ENCODE results near the gene TREML4.
"Not testable (repeated sequence)": the region's sequence is repeated elsewhere in the genome, so short reads cannot be mapped to it uniquely, and the experiment has no call there.

The TREML4 gene

GRCh38 chr6:41222513-41222912, 5.6 kb upstream of the TREML4 start:
- H3K4me1 Mint-ChIP-seq (ENCODE audit: low read depth), result peaks cover 21% of the 10 kb centered on the region
- no peak overlapping the region for H3K27ac Mint-ChIP-seq
- peaks cover 5% of the 10 kb centered on the region for H3K9me3 Mint-ChIP-seq
- H3K27me3 Mint-ChIP-seq, result peaks cover 3% of the 10 kb centered on the region
- intact Hi-C loops (cut with micrococcal nuclease), result loop anchor here (10.0 kb wide), 1 partner anchor 92 kb away; no protein-coding TSS in a partner anchor
- no peak overlapping the region for H3K4me3 Mint-ChIP-seq
- H3K36me3 Mint-ChIP-seq (ENCODE audit: low read depth), result no peaks in the 10 kb centered on the region

GRCh38 chr6:41224800-41225199, 3.3 kb upstream of the TREML4 start:
- H3K4me1 Mint-ChIP-seq (ENCODE audit: low read depth), result peaks cover 40% of the 10 kb centered on the region
- peaks cover 5% of the 10 kb centered on the region for H3K9me3 Mint-ChIP-seq
- H3K27me3 Mint-ChIP-seq, result peaks cover 5% of the 10 kb centered on the region
- H3K4me3 Mint-ChIP-seq, result no peak overlapping the region
- no peak overlapping the region for H3K27ac Mint-ChIP-seq
- no peaks in the 10 kb centered on the region for H3K36me3 Mint-ChIP-seq (ENCODE audit: low read depth)
- intact Hi-C loops (cut with micrococcal nuclease), result loop anchor here (10.0 kb wide), 1 partner anchor 90 kb away; no protein-coding TSS in a partner anchor

- Mint-ChIP-seq H3K4me3 (no peak overlapping the region), H3K27me3 (peaks cover 5% of the 10 kb centered on the region), H3K36me3 (ENCODE audit: low read depth) (no peaks in the 10 kb centered on the region), H3K9me3 (no peaks in the 10 kb centered on the region), H3K27ac (no peak overlapping the region), H3K4me1 (ENCODE audit: low read depth) (peaks cover 38% of the 10 kb centered on the region)
- intact Hi-C loops (cut with micrococcal nuclease), result loop anchor here (10.0 kb wide), 1 partner anchor 88 kb away; no protein-coding TSS in a partner anchor
Observed at GRCh38 chr6:41226752-41227151, 1.4 kb upstream of the TREML4 start.

GRCh38 chr6:41228616-41229015, 467 bp downstream of the TREML4 start:
- no peak overlapping the region for H3K4me3 Mint-ChIP-seq
- H3K27ac Mint-ChIP-seq, result no peak overlapping the region
- H3K27me3 Mint-ChIP-seq, result peaks cover 5% of the 10 kb centered on the region
- H3K9me3 Mint-ChIP-seq, result no peaks in the 10 kb centered on the region
- no peaks in the 10 kb centered on the region for H3K36me3 Mint-ChIP-seq (ENCODE audit: low read depth)
- peaks cover 29% of the 10 kb centered on the region for H3K4me1 Mint-ChIP-seq (ENCODE audit: low read depth)
- intact Hi-C loops (cut with micrococcal nuclease), result loop anchor here (10.0 kb wide), 1 partner anchor 86 kb away; no protein-coding TSS in a partner anchor

GRCh38 chr6:41229721-41230120, 1.6 kb downstream of the TREML4 start:
- Mint-ChIP-seq H3K4me1 (ENCODE audit: low read depth) (peaks cover 26% of the 10 kb centered on the region), H3K4me3 (no peak overlapping the region), H3K27ac (no peak overlapping the region), H3K36me3 (ENCODE audit: low read depth) (no peaks in the 10 kb centered on the region), H3K9me3 (no peaks in the 10 kb centered on the region), H3K27me3 (peaks cover 2% of the 10 kb centered on the region)
- intact Hi-C loops (cut with micrococcal nuclease), result loop anchor here (10.0 kb wide), 1 partner anchor 85 kb away; no protein-coding TSS in a partner anchor

- H3K9me3 Mint-ChIP-seq, result no peaks in the 10 kb centered on the region
- H3K36me3 Mint-ChIP-seq (ENCODE audit: low read depth), result no peaks in the 10 kb centered on the region
- peaks cover 2% of the 10 kb centered on the region for H3K27me3 Mint-ChIP-seq
- intact Hi-C loops (cut with micrococcal nuclease), result no loop called here
- no peak overlapping the region for H3K4me3 Mint-ChIP-seq
- no peak overlapping the region for H3K27ac Mint-ChIP-seq
- peaks cover 20% of the 10 kb centered on the region for H3K4me1 Mint-ChIP-seq (ENCODE audit: low read depth)
Observed at GRCh38 chr6:41231246-41231645, 3.1 kb downstream of the TREML4 start.

- Mint-ChIP-seq H3K4me3 (no peak overlapping the region), H3K36me3 (ENCODE audit: low read depth) (no peaks in the 10 kb centered on the region), H3K9me3 (no peaks in the 10 kb centered on the region), H3K4me1 (ENCODE audit: low read depth) (peaks cover 17% of the 10 kb centered on the region), H3K27me3 (peaks cover 9% of the 10 kb centered on the region), H3K27ac (no peak overlapping the region)
- intact Hi-C loops (cut with micrococcal nuclease), result no loop called here
Observed at GRCh38 chr6:41232667-41233066, 4.5 kb downstream of the TREML4 start.

GRCh38 chr6:41236276-41236675, 8.1 kb downstream of the TREML4 start:
- Mint-ChIP-seq H3K27ac (no peak overlapping the region), H3K27me3 (peaks cover 30% of the 10 kb centered on the region), H3K4me1 (ENCODE audit: low read depth) (peaks cover 8% of the 10 kb centered on the region), H3K4me3 (no peak overlapping the region), H3K9me3 (no peaks in the 10 kb centered on the region), H3K36me3 (ENCODE audit: low read depth) (no peaks in the 10 kb centered on the region)
- intact Hi-C loops (cut with micrococcal nuclease), result no loop called here

- H3K4me1 Mint-ChIP-seq (ENCODE audit: low read depth), result peaks cover 8% of the 10 kb centered on the region
- peaks cover 30% of the 10 kb centered on the region for H3K27me3 Mint-ChIP-seq
- H3K9me3 Mint-ChIP-seq, result no peaks in the 10 kb centered on the region
- H3K4me3 Mint-ChIP-seq, result no peak overlapping the region
- intact Hi-C loops (cut with micrococcal nuclease), result no loop called here
- no peak overlapping the region for H3K27ac Mint-ChIP-seq
- no peaks in the 10 kb centered on the region for H3K36me3 Mint-ChIP-seq (ENCODE audit: low read depth)
Observed at GRCh38 chr6:41237128-41237527, 9.0 kb downstream of the TREML4 start.

GRCh38 chr6:41239467-41240159, 11.5 kb downstream of the TREML4 start:
- intact Hi-C loops (cut with micrococcal nuclease), result no loop called here
- no peak overlapping the region for H3K27ac Mint-ChIP-seq
- no peaks in the 10 kb centered on the region for H3K36me3 Mint-ChIP-seq (ENCODE audit: low read depth)

GRCh38 chr6:41246529-41246928, 18.4 kb downstream of the TREML4 start:
- H3K27ac Mint-ChIP-seq; H3K4me3 Mint-ChIP-seq; H3K9me3 Mint-ChIP-seq; H3K4me1 Mint-ChIP-seq (ENCODE audit: low read depth); intact Hi-C loops (cut with micrococcal nuclease); H3K36me3 Mint-ChIP-seq (ENCODE audit: low read depth); H3K27me3 Mint-ChIP-seq: not testable (repeated sequence)

More at GRCh38 chr6:41239467-41240159, 11.5 kb downstream of the TREML4 start:
- H3K4me3 Mint-ChIP-seq, result no peak overlapping the region
- no peaks in the 10 kb centered on the region for H3K9me3 Mint-ChIP-seq
- H3K27me3 Mint-ChIP-seq, result peaks cover 33% of the 10 kb centered on the region
- H3K4me1 Mint-ChIP-seq (ENCODE audit: low read depth), result peaks cover 8% of the 10 kb centered on the region

GRCh38 chr6:41247288-41247865, 19.2 kb downstream of the TREML4 start:
- intact Hi-C loops (cut with micrococcal nuclease), result no loop called here
- Mint-ChIP-seq H3K9me3 (no peaks in the 10 kb centered on the region), H3K27me3 (peaks cover 3% of the 10 kb centered on the region), H3K4me3 (no peak overlapping the region), H3K27ac (no peak overlapping the region), H3K4me1 (ENCODE audit: low read depth) (peaks cover 6% of the 10 kb centered on the region), H3K36me3 (ENCODE audit: low read depth) (no peaks in the 10 kb centered on the region)

- Mint-ChIP-seq H3K36me3 (ENCODE audit: low read depth) (no peaks in the 10 kb centered on the region), H3K9me3 (no peaks in the 10 kb centered on the region), H3K27me3 (no peaks in the 10 kb centered on the region), H3K27ac (no peak overlapping the region), H3K4me1 (ENCODE audit: low read depth) (peaks cover 14% of the 10 kb centered on the region), H3K4me3 (no peak overlapping the region)
- intact Hi-C loops (cut with micrococcal nuclease), result no loop called here
Observed at GRCh38 chr6:41247882-41248705, 19.9 kb downstream of the TREML4 start.

All from dendritic cell treated with granulocyte-macrophage colony-stimulating factor and Interleukin-4, amounts not matched to agents 40 ng/mL and 50 ng/mL, for 4 days (primary cell).